Measurements from ENCODE around the gene IL36A. TPM values are rescaled to one million over a fixed set of nuclear protein-coding genes. Genes with fewer than 3 reads are reported as not detected.

The IL36A gene
- total RNA-seq, 1 donor from 2014 or later = not detected

- no peak for DNase-seq (ENCODE audit: low read depth in 2 of 2)
Observed at GRCh38 chr2:113002677-113003076, 2.6 kb upstream of the IL36A start.

- DNase-seq (ENCODE audit: low read depth in 2 of 2) = no peak
Observed at GRCh38 chr2:113007250-113007649, 2.0 kb downstream of the IL36A start.

GRCh38 chr2:113009622-113010021, 4.4 kb downstream of the IL36A start:
- DNase-seq (ENCODE audit: low read depth in 2 of 2) = no peak

DNA sequence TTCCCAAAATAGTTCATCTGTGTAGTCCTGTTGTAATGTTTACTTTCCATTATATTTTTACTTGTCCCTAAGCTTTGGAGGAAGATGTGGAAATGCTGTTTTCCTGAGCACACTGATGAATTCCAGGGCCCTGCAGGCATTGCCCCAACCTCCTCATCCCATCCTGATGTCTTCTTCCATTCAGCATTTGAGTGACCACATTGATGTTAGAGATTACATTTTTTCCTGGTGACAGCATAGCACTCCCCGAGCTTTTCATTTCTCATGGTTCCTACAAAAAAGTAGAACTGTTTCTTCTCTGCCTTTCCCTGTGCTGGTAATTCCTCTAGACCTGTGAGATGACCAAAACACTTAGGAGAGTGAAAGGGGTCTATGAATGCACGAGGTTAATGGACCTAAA, 4.8 kb downstream of the IL36A start:
- no peak for DNase-seq (ENCODE audit: low read depth in 2 of 2)

GRCh38 chr2:113011108-113011507, 5.8 kb downstream of the IL36A start:
- DNase-seq (ENCODE audit: low read depth in 2 of 2) = no peak

GRCh38 chr2:113012436-113013335, 7.4 kb downstream of the IL36A start:
- no peak for DNase-seq (ENCODE audit: low read depth in 2 of 2)

GRCh38 chr2:113013336-113013661, 8.0 kb downstream of the IL36A start:
- DNase-seq (ENCODE audit: low read depth in 2 of 2) = no peak

- DNase-seq (ENCODE audit: low read depth in 2 of 2) = no peak
Observed at GRCh38 chr2:113014067-113014466, 8.8 kb downstream of the IL36A start.

GRCh38 chr2:113015042-113015441, 9.8 kb downstream of the IL36A start:
- DNase-seq (ENCODE audit: low read depth in 2 of 2) = no peak

DNA sequence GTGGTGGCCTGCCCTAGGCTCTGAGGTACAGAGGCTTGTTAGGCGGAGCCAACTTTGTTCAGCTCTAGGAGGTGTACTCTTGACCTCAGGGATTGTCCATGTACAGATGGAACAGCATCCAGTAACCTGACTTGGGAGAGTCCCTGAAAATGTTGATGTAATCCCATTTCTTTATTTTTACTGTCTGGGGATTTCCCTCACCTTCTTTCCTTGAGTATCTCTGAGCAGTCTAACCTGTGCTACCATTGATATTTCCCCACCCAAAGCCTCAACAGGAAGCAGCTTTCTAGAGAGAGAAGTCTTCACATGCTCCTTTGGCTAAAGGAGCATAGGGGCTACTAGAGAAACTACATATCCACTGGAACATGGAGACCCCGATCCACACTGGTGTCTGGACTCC, 10.4 kb downstream of the IL36A start:
- DNase-seq (ENCODE audit: low read depth in 2 of 2) = no peak

DNA sequence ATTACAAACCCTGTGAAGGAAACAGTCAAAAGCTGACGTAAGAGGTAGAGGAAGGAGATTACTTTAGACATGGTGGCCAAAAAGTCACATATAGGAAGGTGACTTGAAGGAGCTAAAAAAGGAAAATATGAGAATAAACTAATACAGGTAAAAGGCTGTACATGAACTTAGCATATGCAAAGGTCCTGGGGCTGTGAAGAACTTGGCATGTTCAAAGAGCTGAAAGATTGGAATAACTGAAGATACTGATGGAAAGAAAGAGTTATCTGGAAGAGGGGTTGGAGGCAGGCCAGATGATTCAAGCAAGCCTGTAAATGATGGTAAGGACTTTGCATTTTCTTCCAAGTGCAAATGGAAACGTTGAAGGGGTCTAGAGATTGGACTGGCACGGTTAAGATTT, 13.2 kb downstream of the IL36A start:
- DNase-seq (ENCODE audit: low read depth in 2 of 2) = no peak

DNA sequence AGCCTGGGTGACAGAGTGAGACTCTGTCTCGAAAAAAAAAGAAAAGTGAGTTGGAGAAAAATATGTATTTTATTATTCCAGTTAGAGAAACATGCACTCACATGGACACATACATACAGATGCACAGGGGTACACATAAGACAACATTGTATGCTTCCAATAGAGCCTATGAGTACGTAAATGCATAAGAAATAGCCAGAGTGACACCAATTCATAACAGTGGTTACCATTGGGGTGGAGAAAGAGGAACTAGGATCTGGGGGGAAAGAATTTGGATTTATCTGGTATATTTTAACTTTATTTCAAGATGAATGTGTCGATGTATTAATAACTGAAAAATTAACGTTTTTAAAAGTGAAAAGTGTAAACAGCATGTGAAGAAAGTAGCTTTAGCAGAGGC, 16.1 kb downstream of the IL36A start:
- no peak for DNase-seq (ENCODE audit: low read depth in 2 of 2)

- DNase-seq (ENCODE audit: low read depth in 2 of 2) = no peak
Observed at GRCh38 chr2:113024764-113025163, 19.5 kb downstream of the IL36A start.

GRCh38 chr2:113025737-113026136, 20.5 kb downstream of the IL36A start:
- no peak for DNase-seq (ENCODE audit: low read depth in 2 of 2)

GRCh38 chr2:113027691-113028090, 22.4 kb downstream of the IL36A start:
- DNase-seq (ENCODE audit: low read depth in 2 of 2) = no peak

DNA sequence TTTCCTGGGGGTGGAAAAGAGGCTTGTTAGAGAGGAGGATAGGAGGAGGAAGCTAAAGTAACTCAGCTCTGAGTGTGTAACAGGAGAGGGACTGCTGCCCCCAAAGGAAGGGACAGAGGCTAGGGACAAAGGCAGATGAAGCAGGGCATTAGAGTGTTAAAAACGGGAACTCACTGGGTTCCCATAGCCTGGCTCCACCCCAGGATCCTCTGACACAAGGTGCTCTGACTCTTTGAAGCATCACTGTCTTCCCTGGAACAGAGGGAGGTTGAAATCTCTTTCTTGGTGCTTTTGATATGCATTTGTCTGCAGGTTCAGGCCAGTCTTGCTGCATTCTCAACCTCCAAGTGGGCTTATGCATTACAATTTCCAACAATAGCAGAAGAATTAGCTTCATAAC, 22.9 kb downstream of the IL36A start:
- DNase-seq (ENCODE audit: low read depth in 2 of 2) = no peak

DNA sequence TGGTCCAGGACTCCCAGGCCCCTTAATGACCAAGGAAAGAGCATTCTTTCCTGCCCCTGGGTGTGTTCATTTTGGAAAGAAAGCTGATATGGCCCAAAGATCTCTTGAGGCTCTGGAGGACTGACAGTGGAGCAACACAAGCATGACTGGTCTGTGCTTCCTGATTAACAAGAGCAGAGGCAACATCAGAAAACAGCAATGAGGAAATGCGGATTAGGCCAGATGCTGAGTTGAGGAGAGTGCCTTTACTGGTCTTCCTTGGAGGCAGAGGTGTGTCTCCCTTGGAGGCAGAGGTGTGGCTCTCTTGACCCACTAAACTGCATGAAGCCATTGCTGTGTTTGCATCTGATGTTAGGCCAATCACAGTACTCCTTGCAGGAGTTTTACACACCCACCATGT, 27.5 kb downstream of the IL36A start:
- no peak for DNase-seq (ENCODE audit: low read depth in 2 of 2)

GRCh38 chr2:113034016-113034415, 28.8 kb downstream of the IL36A start:
- DNase-seq (ENCODE audit: low read depth in 2 of 2) = no peak

GRCh38 chr2:113036763-113037162, 31.5 kb downstream of the IL36A start:
- DNase-seq (ENCODE audit: low read depth in 2 of 2) = no peak

DNA sequence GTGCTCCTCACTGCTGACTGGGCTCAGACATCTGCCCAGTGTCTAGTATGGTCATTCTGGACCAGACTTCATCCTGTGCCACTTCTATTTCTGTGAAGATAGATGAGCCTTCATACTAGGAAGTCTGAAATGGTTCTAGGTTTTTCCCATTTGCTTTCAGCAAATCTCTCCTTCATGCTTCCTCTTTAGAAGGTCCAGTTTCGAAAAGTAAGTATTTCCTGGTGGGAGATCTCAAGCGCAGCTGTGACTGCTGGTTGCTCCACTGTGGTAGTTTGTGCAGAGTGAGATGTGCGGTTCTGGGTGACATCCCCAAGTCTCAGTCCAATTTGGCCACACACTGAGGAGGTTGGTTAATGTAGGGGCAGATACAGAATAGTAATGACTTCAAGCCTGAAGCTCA, 33.0 kb downstream of the IL36A start:
- DNase-seq (ENCODE audit: low read depth in 2 of 2) = no peak

GRCh38 chr2:113039158-113039557, 33.9 kb downstream of the IL36A start:
- DNase-seq (ENCODE audit: low read depth in 2 of 2) = no peak

GRCh38 chr2:113039719-113040118, 34.5 kb downstream of the IL36A start:
- DNase-seq (ENCODE audit: low read depth in 2 of 2) = no peak

- no peak for DNase-seq (ENCODE audit: low read depth in 2 of 2)
Observed at GRCh38 chr2:113041871-113042270, 36.6 kb downstream of the IL36A start.

- no peak for DNase-seq (ENCODE audit: low read depth in 2 of 2)
Observed at GRCh38 chr2:113046465-113046864, 41.2 kb downstream of the IL36A start.
